IMR-90 (cell line): ENCODE measurements around the gene DNM2.

Experiments used
- BHLHE40 ChIP-seq: fragments of 150-350 bp; IDR thresholded peaks from 2 replicates; pipeline ENCODE4 v1.6.1; 2016; ENCODE audit warnings: mild to moderate bottlenecking, low read depth, low read length
- CEBPB ChIP-seq: IDR thresholded peaks from 2 replicates; pipeline ENCODE4 v1.6.1; 2012; ENCODE audit warnings: low read depth, low read length, improper control_type of control experiment
- CTCF ChIP-seq: conservative IDR thresholded peaks from 2 replicates; pipeline ENCODE4 v1.5.1; 2012; ENCODE audit warnings: mild to moderate bottlenecking, low read depth, low read length, improper control_type of control experiment
- FOS ChIP-seq: fragments of 150-350 bp; IDR thresholded peaks from 2 replicates; pipeline ENCODE4 v1.6.1; 2016; ENCODE audit warnings: low read depth, low read length
- MAZ ChIP-seq: IDR thresholded peaks from 2 replicates; pipeline ENCODE4 v1.6.1; 2012; ENCODE audit warnings: low read depth, mild to moderate bottlenecking, low read length, improper control_type of control experiment, moderate library complexity, borderline replicate concordance
- NFE2L2 ChIP-seq: fragments of 150-350 bp; IDR thresholded peaks from 2 replicates; pipeline ENCODE4 v1.6.1; 2016; ENCODE audit warnings: low read depth, mild to moderate bottlenecking, low read length
- POLR2A ChIP-seq: IDR thresholded peaks from 2 replicates; pipeline ENCODE4 v1.6.1; 2012; ENCODE audit warnings: mild to moderate bottlenecking, low read depth, low read length
- RAD21 ChIP-seq: IDR thresholded peaks from 2 replicates; pipeline ENCODE4 v1.6.1; 2012; ENCODE audit warnings: low read length, improper control_type of control experiment
- RFX5 ChIP-seq: IDR thresholded peaks from 2 replicates; pipeline ENCODE4 v1.8.0; 2012; ENCODE audit warnings: low read depth, mild to moderate bottlenecking, low read length, moderate library complexity
- SMC3 ChIP-seq: fragments of 150-350 bp; IDR thresholded peaks from 2 replicates; pipeline ENCODE4 v1.6.1; 2016; ENCODE audit warnings: low read depth, mild to moderate bottlenecking, antibody characterized with exemption, low read length, moderate library complexity
- USF2 ChIP-seq: fragments of 150-350 bp; IDR thresholded peaks from 2 replicates; pipeline ENCODE4 v1.6.1; 2017; ENCODE audit warnings: mild to moderate bottlenecking, antibody characterized with exemption, low read length, low read depth

- TF ChIP-seq CTCF, result no peak
- no peak for TF ChIP-seq CEBPB
- no peak for TF ChIP-seq MAZ
- TF ChIP-seq FOS, result no peak
- TF ChIP-seq RFX5, result no peak
- TF ChIP-seq POLR2A, result no peak
- no peak for TF ChIP-seq USF2
- no peak for TF ChIP-seq NFE2L2
- TF ChIP-seq BHLHE40, result no peak
- TF ChIP-seq RAD21, result no peak
- TF ChIP-seq SMC3, result no peak
Measured at GRCh38 chr19:10832939-10833296, 115.0 kb downstream of the DNM2 start.
